HL-60 (cell line): ENCODE results near the gene SGCB.

Experiments used
- GABPA ChIP-seq: IDR thresholded peaks from 2 replicates; pipeline ENCODE4 v1.6.1; 2012; ENCODE audit warnings: low read depth
- POLR2AphosphoS5 ChIP-seq: IDR thresholded peaks from 2 replicates; pipeline ENCODE4 v1.6.1; 2012; ENCODE audit warnings: low read depth
- TF ChIP-seq, protein P1 (sequence below): IDR thresholded peaks from one replicate; pipeline ENCODE4 v1.5.1; 2011; ENCODE audit warnings: low read length, control low read depth, inconsistent platforms; ENCODE audit not compliant: insufficient read depth
- TF ChIP-seq, protein P2 (sequence below): IDR thresholded peaks from 2 replicates; pipeline ENCODE4 v1.6.1; 2012; ENCODE audit warnings: low read depth; ENCODE audit not compliant: insufficient replicate concordance

DNA sequence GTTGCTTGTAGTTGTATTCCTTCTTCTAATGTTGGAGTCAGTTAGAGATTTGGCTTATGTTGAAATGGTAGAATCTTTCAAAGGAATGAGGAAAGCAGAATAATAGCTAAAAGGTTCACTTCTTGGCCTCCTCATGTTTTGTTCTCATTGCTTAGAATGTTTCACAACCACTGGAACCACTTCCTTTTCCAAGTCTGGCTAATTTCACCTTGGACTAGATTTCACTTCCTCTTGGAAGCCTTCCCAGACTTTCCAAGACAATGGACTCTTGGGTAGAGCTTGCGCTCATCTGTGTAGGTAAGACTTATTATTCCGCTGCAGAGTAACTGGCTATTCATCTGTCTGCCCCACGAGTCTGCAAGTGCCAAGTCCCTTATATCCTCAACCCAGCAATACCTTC is 21.3 kb upstream of the SGCB start:
- TF ChIP-seq POLR2AphosphoS5 (no peak), GABPA (no peak)
- TF ChIP-seq, protein P1, sequence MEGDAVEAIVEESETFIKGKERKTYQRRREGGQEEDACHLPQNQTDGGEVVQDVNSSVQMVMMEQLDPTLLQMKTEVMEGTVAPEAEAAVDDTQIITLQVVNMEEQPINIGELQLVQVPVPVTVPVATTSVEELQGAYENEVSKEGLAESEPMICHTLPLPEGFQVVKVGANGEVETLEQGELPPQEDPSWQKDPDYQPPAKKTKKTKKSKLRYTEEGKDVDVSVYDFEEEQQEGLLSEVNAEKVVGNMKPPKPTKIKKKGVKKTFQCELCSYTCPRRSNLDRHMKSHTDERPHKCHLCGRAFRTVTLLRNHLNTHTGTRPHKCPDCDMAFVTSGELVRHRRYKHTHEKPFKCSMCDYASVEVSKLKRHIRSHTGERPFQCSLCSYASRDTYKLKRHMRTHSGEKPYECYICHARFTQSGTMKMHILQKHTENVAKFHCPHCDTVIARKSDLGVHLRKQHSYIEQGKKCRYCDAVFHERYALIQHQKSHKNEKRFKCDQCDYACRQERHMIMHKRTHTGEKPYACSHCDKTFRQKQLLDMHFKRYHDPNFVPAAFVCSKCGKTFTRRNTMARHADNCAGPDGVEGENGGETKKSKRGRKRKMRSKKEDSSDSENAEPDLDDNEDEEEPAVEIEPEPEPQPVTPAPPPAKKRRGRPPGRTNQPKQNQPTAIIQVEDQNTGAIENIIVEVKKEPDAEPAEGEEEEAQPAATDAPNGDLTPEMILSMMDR = no peak
- TF ChIP-seq, protein P2, sequence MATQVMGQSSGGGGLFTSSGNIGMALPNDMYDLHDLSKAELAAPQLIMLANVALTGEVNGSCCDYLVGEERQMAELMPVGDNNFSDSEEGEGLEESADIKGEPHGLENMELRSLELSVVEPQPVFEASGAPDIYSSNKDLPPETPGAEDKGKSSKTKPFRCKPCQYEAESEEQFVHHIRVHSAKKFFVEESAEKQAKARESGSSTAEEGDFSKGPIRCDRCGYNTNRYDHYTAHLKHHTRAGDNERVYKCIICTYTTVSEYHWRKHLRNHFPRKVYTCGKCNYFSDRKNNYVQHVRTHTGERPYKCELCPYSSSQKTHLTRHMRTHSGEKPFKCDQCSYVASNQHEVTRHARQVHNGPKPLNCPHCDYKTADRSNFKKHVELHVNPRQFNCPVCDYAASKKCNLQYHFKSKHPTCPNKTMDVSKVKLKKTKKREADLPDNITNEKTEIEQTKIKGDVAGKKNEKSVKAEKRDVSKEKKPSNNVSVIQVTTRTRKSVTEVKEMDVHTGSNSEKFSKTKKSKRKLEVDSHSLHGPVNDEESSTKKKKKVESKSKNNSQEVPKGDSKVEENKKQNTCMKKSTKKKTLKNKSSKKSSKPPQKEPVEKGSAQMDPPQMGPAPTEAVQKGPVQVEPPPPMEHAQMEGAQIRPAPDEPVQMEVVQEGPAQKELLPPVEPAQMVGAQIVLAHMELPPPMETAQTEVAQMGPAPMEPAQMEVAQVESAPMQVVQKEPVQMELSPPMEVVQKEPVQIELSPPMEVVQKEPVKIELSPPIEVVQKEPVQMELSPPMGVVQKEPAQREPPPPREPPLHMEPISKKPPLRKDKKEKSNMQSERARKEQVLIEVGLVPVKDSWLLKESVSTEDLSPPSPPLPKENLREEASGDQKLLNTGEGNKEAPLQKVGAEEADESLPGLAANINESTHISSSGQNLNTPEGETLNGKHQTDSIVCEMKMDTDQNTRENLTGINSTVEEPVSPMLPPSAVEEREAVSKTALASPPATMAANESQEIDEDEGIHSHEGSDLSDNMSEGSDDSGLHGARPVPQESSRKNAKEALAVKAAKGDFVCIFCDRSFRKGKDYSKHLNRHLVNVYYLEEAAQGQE = no peak
